Left hindlimb (tissue), 1 donor: ENCODE data around the gene ABHD2.
"Not testable (repeated sequence)": the region's sequence is repeated elsewhere in the genome, so short reads cannot be mapped to it uniquely, and the experiment has no call there.

ENCODE experiments used
- DNase-seq: peaks from one replicate; pipeline ENCODE4 v3.0.0-alpha.2; 2018

The ABHD2 gene

GRCh38 chr15:89122505-89123180 is 34.4 kb downstream of the ABHD2 start:
- no peak for DNase-seq

- no peak for DNase-seq
These were observed 34.9 kb downstream of the ABHD2 start for GRCh38 chr15:89123181-89123525.

- DNase-seq = no peak
These were observed 37.0 kb downstream of the ABHD2 start for GRCh38 chr15:89125088-89125826.

GRCh38 chr15:89126009-89126408 is 37.8 kb downstream of the ABHD2 start:
- no peak for DNase-seq

- no peak for DNase-seq
These were observed 38.9 kb downstream of the ABHD2 start for GRCh38 chr15:89127054-89127702.

GRCh38 chr15:89128320-89129122 is 40.3 kb downstream of the ABHD2 start:
- DNase-seq = no peak

- DNase-seq = no peak
These were observed 41.0 kb downstream of the ABHD2 start for GRCh38 chr15:89129123-89129815.

- no peak for DNase-seq
These were observed 41.5 kb downstream of the ABHD2 start for GRCh38 chr15:89129816-89130134.

- DNase-seq = no peak
These were observed 41.9 kb downstream of the ABHD2 start for GRCh38 chr15:89130201-89130600.

GRCh38 chr15:89131731-89132130 is 43.5 kb downstream of the ABHD2 start:
- no peak for DNase-seq

- DNase-seq = no peak
These were observed 44.6 kb downstream of the ABHD2 start for GRCh38 chr15:89132611-89133507.

- DNase-seq = not testable (repeated sequence)
These were observed 47.3 kb downstream of the ABHD2 start for GRCh38 chr15:89135387-89136077.

GRCh38 chr15:89136078-89136806 is 48.0 kb downstream of the ABHD2 start:
- DNase-seq = no peak

GRCh38 chr15:89136818-89137772 is 48.8 kb downstream of the ABHD2 start:
- DNase-seq = no peak

- no peak for DNase-seq
These were observed 49.7 kb downstream of the ABHD2 start for GRCh38 chr15:89137926-89138325.

GRCh38 chr15:89138999-89139612 is 50.9 kb downstream of the ABHD2 start:
- no peak for DNase-seq

- DNase-seq = no peak
These were observed 51.6 kb downstream of the ABHD2 start for GRCh38 chr15:89139613-89140499.

GRCh38 chr15:89140595-89140994 is 52.3 kb downstream of the ABHD2 start:
- no peak for DNase-seq
